Activated T-cell treated with anti-CD3 and anti-CD28 coated beads for 1 hour (primary cell): ENCODE measurements around the gene ELMOD2.
"Not testable (repeated sequence)": the region's sequence is repeated elsewhere in the genome, so short reads cannot be mapped to it uniquely, and the experiment has no call there.

ENCODE experiments used
- DNase-seq: peaks from one replicate; pipeline ENCODE4 v3.0.0-alpha.2; 2020; ENCODE audit warnings: low read depth

ELMOD2 gene

GRCh38 chr4:140523857-140524742 lies at the start of gene ELMOD2:
ELMOD2 (plus strand) TSS chr4:140524168; CDS start chr4:140525429, 1,261 bp downstream.
- peak; percentile 94 for DNase-seq

- no peak for DNase-seq
These were observed 40.5 kb upstream of the ELMOD2 start for GRCh38 chr4:140483445-140483844.

GRCh38 chr4:140485939-140486338 lies 38.0 kb upstream of the ELMOD2 start:
- DNase-seq = no peak

GRCh38 chr4:140497405-140497746 lies 26.6 kb upstream of the ELMOD2 start:
- no peak for DNase-seq

- DNase-seq = no peak
These were observed 26.0 kb upstream of the ELMOD2 start, which contains the start of gene MGAT4D for GRCh38 chr4:140497747-140498636. MGAT4D (minus strand) TSS chr4:140498293; CDS start chr4:140498222, 71 bp downstream.

GRCh38 chr4:140499391-140499790 lies 24.6 kb upstream of the ELMOD2 start:
- DNase-seq = no peak

GRCh38 chr4:140504261-140504660 lies 19.7 kb upstream of the ELMOD2 start:
- no peak for DNase-seq

- not testable (repeated sequence) for DNase-seq
These were observed 10.2 kb upstream of the ELMOD2 start for GRCh38 chr4:140513765-140514164.

- no peak for DNase-seq
These were observed 8.5 kb upstream of the ELMOD2 start for GRCh38 chr4:140515423-140515822.

- DNase-seq = no peak
These were observed 555 bp upstream of the ELMOD2 start for GRCh38 chr4:140523370-140523856.

- no peak for DNase-seq
These were observed 5.5 kb downstream of the ELMOD2 start for GRCh38 chr4:140529434-140529833.

GRCh38 chr4:140533951-140534480 lies 10.0 kb downstream of the ELMOD2 start:
- DNase-seq = no peak

GRCh38 chr4:140556372-140557085 lies 32.6 kb downstream of the ELMOD2 start:
- no peak for DNase-seq

GRCh38 chr4:140557831-140558435 lies 34.0 kb downstream of the ELMOD2 start:
- DNase-seq = no peak

- no peak for DNase-seq
These were observed 35.7 kb downstream of the ELMOD2 start for GRCh38 chr4:140559696-140560095.

GRCh38 chr4:140568507-140569306 lies 44.7 kb downstream of the ELMOD2 start, which contains the start of gene UCP1:
UCP1 (minus strand) TSS chr4:140568961; CDS start chr4:140568729, 232 bp downstream.
- DNase-seq = no peak

- DNase-seq = no peak
These were observed 45.3 kb downstream of the ELMOD2 start for GRCh38 chr4:140569307-140569638.

- DNase-seq = no peak
These were observed 47.7 kb downstream of the ELMOD2 start for GRCh38 chr4:140571620-140572019.

- DNase-seq = no peak
These were observed 51.5 kb downstream of the ELMOD2 start for GRCh38 chr4:140575489-140575888.

- no peak for DNase-seq
These were observed 55.3 kb downstream of the ELMOD2 start for GRCh38 chr4:140579278-140579677.
